ENCODE data around the gene VASP. TPM values are rescaled to one million over a fixed set of nuclear protein-coding genes. Genes with fewer than 3 reads are reported as not detected.

The VASP gene
- total and polyA plus RNA-seq, 2 donors (not counting 1 experiment from before 2014, with no cell fraction given), result 40.3 to 67.9 TPM

- DNase-seq (ENCODE audit: low read depth in 2 of 2), result peak; percentile 87 to 91
- peaks cover 40% of the 10 kb centered on the region for H3K79me2 ChIP-seq (ENCODE audit: control insufficient read depth, insufficient read depth, low read length)
- peak overlapping the region; percentile 60 for H2AFZ ChIP-seq (ENCODE audit: low read length)
- no peaks in the 10 kb centered on the region for H4K20me1 ChIP-seq (ENCODE audit: control insufficient read depth, extremely low read depth, insufficient read depth, low read length)
- TF ChIP-seq EZH2 (IDR thresholded peaks at IDR 0.05; ENCODE audit: low read length, missing control alignments) (no peak), CTCF (conservative IDR thresholded peaks at IDR 0.05 in 1 of 2, IDR thresholded peaks at IDR 0.05 in 1 of 2; ENCODE audit: low read depth in 1 of 2, low read length in 2 of 2) (peak; percentile 32 to 48)
- H3K9ac ChIP-seq (ENCODE audit: insufficient read depth, low read length), result peak overlapping the region; percentile 69
- no peaks in the 10 kb centered on the region for H3K36me3 ChIP-seq (ENCODE audit: control insufficient read depth, insufficient read depth, low read length)
- H3K4me3 ChIP-seq (replicated peaks in 1 of 4; ENCODE audit: control extremely low read depth in 1 of 4, insufficient read depth in 1 of 4, low read depth in 3 of 4, low read length in 4 of 4), result peak overlapping the region; percentile 75 to 96 (median 93)
- peaks cover 12% of the 10 kb centered on the region for H3K4me1 ChIP-seq (ENCODE audit: control insufficient read depth, extremely low read depth, insufficient read depth, low read length)
- no peaks in the 10 kb centered on the region for H3K27me3 ChIP-seq (ENCODE audit: control insufficient read depth, insufficient read depth, low read length)
- H3K27ac ChIP-seq (ENCODE audit: insufficient read depth, low read length), result peak overlapping the region; percentile 83
- H3K4me2 ChIP-seq (ENCODE audit: extremely low read depth, insufficient read depth, low read length), result peak overlapping the region; percentile 94
- H3K9me3 ChIP-seq (ENCODE audit: control insufficient read depth, insufficient read depth, low read depth, low read length), result no peaks in the 10 kb centered on the region
Observed at GRCh38 chr19:45506246-45506988, 862 bp upstream of the VASP start.

- no peak overlapping the region for H2AFZ ChIP-seq (ENCODE audit: low read length)
- no peaks in the 10 kb centered on the region for H4K20me1 ChIP-seq (ENCODE audit: control insufficient read depth, extremely low read depth, insufficient read depth, low read length)
- peak overlapping the region; percentile 74 to 96 (median 93) for H3K4me3 ChIP-seq (replicated peaks in 1 of 4; ENCODE audit: control extremely low read depth in 1 of 4, insufficient read depth in 1 of 4, low read depth in 3 of 4, low read length in 4 of 4)
- peaks cover under 1% of the 10 kb centered on the region for H3K36me3 ChIP-seq (ENCODE audit: control insufficient read depth, insufficient read depth, low read length)
- H3K9me3 ChIP-seq (ENCODE audit: control insufficient read depth, insufficient read depth, low read depth, low read length), result no peaks in the 10 kb centered on the region
- peak in 1 of 2 donors; percentile 25 for DNase-seq (ENCODE audit: low read depth in 2 of 2)
- H3K79me2 ChIP-seq (ENCODE audit: control insufficient read depth, insufficient read depth, low read length), result peaks cover 53% of the 10 kb centered on the region
- H3K27me3 ChIP-seq (ENCODE audit: control insufficient read depth, insufficient read depth, low read length), result no peaks in the 10 kb centered on the region
- H3K9ac ChIP-seq (ENCODE audit: insufficient read depth, low read length), result peak overlapping the region; percentile 69
- H3K27ac ChIP-seq (ENCODE audit: insufficient read depth, low read length), result peak overlapping the region; percentile 80
- H3K4me2 ChIP-seq (ENCODE audit: extremely low read depth, insufficient read depth, low read length), result peak overlapping the region; percentile 48
- TF ChIP-seq CTCF (conservative IDR thresholded peaks at IDR 0.05 in 1 of 2, IDR thresholded peaks at IDR 0.05 in 1 of 2; ENCODE audit: low read depth in 1 of 2, low read length in 2 of 2) (no peak), EZH2 (IDR thresholded peaks at IDR 0.05; ENCODE audit: low read length, missing control alignments) (no peak)
- peaks cover 12% of the 10 kb centered on the region for H3K4me1 ChIP-seq (ENCODE audit: control insufficient read depth, extremely low read depth, insufficient read depth, low read length)
Observed at GRCh38 chr19:45507872-45508416, 665 bp downstream of the VASP start.

GRCh38 chr19:45508417-45508860, 1.2 kb downstream of the VASP start:
- peak overlapping the region; percentile 80 for H3K27ac ChIP-seq (ENCODE audit: insufficient read depth, low read length)
- H4K20me1 ChIP-seq (ENCODE audit: control insufficient read depth, extremely low read depth, insufficient read depth, low read length), result no peaks in the 10 kb centered on the region
- H3K36me3 ChIP-seq (ENCODE audit: control insufficient read depth, insufficient read depth, low read length), result peaks cover 2% of the 10 kb centered on the region
- H3K4me2 ChIP-seq (ENCODE audit: extremely low read depth, insufficient read depth, low read length), result peak overlapping the region; percentile 91
- TF ChIP-seq CTCF (conservative IDR thresholded peaks at IDR 0.05 in 1 of 2, IDR thresholded peaks at IDR 0.05 in 1 of 2; ENCODE audit: low read depth in 1 of 2, low read length in 2 of 2), result no peak
- no peak for TF ChIP-seq EZH2 (IDR thresholded peaks at IDR 0.05; ENCODE audit: low read length, missing control alignments)
- H3K79me2 ChIP-seq (ENCODE audit: control insufficient read depth, insufficient read depth, low read length), result peaks cover 57% of the 10 kb centered on the region
- peaks cover 12% of the 10 kb centered on the region for H3K4me1 ChIP-seq (ENCODE audit: control insufficient read depth, extremely low read depth, insufficient read depth, low read length)
- no peaks in the 10 kb centered on the region for H3K27me3 ChIP-seq (ENCODE audit: control insufficient read depth, insufficient read depth, low read length)
- DNase-seq (ENCODE audit: low read depth in 2 of 2), result peak in 1 of 2 donors; percentile 44
- no peak overlapping the region for H2AFZ ChIP-seq (ENCODE audit: low read length)
- H3K9me3 ChIP-seq (ENCODE audit: control insufficient read depth, insufficient read depth, low read depth, low read length), result no peaks in the 10 kb centered on the region
- H3K9ac ChIP-seq (ENCODE audit: insufficient read depth, low read length), result peak overlapping the region; percentile 69
- H3K4me3 ChIP-seq (replicated peaks in 1 of 4; ENCODE audit: control extremely low read depth in 1 of 4, insufficient read depth in 1 of 4, low read depth in 3 of 4, low read length in 4 of 4), result peak overlapping the region; percentile 74 to 96 (median 93)

Measured in fibroblast of lung (primary cell).